DMS114 treated with DMSO at 0.1 percent for 48 hours (cell line): ENCODE data around the gene CCBE1.

ENCODE experiments used
- DNase-seq: peaks from one replicate; lab custom pipeline; 2025; ENCODE audit not compliant: unreplicated experiment; lab: John Stamatoyannopoulos, UW

The CCBE1 gene

DNA sequence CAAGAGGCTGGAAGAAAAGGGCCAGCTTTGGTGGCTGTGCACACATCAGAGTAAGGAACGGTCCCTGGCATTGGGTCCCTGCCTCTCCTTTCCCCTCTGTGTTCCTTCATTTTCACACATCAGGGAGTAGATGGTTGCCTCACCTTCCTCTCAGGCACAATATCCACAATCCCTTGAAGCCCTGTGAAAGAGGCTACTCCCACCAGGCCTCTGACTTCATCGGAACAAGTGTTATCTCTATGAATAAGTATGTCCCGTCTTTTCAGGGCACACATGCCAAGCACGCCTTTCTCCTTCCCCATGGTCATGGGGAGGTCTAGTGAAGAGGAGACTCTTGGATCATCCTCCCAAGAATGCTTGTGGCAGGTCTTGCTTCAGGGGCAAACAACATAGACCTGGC lies 277.0 kb downstream of the CCBE1 start:
- no peak for DNase-seq

GRCh38 chr18:59419386-59419785 lies 277.8 kb downstream of the CCBE1 start:
- DNase-seq: no peak

DNA sequence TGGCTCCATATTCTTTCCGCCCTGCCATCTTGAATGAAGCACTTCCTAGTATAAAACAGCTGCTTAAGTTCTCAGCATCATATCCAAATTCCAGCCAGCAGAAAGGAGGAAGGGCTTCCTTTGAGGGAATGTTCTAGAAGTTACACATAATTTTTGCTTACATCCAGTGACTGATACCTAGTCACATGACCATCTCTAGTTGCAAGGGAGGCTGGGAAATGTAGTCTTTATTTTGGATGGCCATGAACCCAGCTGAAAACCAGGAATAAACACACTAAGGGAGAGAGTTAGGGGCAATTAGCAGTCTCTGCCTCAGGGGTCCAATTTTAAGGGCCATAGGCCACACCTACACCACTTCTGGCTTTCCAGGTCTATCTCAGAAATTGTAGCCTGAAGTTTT lies 280.4 kb downstream of the CCBE1 start:
- no peak for DNase-seq

DNA sequence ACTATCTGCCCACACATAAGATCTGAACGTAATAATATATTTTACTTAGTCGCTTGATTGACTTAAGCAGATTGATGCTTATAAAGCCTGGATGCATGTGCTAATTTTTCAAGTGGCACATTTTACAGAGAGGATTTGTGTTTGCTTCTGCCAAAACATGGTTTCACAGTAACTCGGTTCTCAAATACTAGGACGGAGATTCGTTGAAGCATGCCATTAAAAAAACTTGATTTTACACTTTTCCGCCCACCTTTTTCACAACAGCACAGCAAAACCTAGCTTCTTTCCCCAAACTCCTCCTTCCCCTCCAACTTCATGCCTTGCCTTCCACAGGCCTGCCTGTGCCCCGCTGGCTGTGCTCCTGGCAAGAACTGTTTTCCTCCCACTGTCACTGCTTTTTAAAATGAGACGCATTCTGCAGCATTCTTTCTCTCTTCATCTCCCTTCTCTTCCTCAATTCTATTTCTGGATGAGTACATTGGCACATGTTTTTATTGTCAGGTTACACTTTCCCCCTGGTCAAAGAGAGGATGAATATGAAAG lies 283.0 kb downstream of the CCBE1 start:
- no peak for DNase-seq

GRCh38 chr18:59402432-59403090 lies 294.7 kb downstream of the CCBE1 start:
- peak; percentile 48 for DNase-seq

DNA sequence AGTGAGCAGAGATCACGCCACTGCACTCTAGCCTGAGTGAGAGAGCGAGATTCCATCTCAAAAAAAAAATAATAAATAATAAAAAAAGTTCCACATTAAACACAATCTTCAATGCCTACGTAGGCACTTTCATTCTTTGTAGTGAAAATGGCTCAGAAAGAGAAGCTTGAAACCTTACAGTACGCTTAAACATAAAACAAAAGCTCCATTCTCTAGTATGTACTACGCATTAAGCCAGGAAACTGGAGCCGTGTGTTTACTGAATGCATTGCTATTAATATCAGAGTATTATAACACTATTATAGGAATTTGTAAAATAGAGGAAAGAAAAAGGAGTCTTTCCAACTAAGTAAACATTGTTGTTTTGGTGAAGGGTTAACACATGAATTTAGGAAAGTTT lies 296.8 kb downstream of the CCBE1 start:
- no peak for DNase-seq

DNA sequence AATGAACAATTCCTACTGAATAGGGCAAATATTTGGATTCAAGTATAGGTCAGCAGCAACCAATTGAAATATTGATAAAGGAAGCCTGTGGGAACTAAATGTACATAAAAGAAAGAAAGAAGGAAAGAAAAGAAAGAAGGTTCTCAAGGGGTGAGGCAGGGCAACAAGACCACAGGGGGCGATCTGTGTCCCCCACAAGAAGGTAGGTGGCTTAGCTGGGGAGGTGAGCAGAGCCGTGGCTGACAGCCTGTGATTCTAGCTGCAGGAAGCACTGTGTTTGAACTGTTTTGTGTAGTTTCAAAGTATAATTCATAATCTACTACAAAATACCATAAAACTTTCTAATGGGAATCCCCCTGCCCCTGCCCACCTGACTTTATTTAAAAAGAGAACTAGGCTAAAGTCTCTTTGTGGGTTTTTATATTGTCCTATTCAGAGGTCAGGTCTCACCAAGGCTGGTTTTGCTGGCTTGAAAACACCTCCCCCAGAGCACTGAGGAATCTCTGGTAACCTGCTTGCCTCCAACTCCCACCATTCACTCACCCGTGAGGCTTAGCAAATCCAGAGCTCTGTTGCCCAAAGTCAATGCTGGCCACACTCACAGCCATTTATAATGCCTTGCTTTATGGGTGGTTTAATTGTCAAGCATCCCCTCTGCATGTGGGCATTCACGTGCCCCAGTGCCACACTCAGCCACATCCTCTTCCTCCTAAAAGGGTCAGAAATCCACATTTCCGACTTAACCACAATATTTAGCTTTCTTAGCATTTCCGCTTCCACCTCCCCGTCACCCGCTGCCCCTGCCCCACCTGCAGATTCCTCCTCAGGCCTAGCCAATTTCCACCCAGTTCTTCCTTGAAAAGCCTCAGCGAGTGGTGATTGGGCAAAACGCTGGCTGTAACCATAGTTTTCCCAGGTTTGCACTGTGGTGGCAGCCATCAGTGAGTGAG lies 301.7 kb downstream of the CCBE1 start:
- DNase-seq: no peak

DNA sequence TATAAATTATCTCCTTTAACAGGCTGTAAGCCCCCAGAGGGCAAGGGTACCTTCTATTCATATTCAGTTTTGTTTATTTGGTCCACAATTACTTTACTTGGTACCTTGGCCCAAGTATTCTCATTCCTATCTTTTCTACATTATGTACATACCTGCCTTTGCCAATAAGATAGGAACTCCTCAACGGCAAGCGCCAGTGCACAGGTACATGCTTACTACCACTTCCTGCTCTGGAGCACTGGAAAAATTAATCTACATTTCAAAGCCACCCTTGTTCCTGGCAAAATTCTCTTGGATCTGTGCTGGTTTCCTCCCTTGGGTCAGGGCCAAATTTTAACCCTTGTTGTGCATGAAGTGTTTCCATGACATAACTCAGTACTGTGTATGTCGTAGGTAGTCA lies 303.8 kb downstream of the CCBE1 start:
- DNase-seq: no peak

DNA sequence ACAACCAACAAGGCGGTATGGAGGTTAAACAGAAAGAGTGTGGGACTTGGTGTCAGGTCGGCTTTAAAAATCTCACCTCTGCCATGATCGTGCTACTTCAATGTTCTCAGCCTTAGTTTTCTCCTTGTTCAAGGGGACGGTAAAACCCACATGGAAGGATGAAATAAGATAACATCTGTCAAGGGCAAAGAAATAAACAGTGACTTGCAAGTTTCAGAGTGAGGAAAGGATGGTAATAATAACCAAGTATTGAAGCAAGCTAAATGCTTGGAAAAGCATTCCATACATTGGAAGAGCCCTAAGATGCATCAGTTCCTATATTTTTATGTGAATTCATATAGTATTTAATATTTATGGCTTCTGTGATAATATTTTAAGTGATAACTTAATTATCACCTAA lies 308.4 kb downstream of the CCBE1 start:
- DNase-seq: no peak

DNA sequence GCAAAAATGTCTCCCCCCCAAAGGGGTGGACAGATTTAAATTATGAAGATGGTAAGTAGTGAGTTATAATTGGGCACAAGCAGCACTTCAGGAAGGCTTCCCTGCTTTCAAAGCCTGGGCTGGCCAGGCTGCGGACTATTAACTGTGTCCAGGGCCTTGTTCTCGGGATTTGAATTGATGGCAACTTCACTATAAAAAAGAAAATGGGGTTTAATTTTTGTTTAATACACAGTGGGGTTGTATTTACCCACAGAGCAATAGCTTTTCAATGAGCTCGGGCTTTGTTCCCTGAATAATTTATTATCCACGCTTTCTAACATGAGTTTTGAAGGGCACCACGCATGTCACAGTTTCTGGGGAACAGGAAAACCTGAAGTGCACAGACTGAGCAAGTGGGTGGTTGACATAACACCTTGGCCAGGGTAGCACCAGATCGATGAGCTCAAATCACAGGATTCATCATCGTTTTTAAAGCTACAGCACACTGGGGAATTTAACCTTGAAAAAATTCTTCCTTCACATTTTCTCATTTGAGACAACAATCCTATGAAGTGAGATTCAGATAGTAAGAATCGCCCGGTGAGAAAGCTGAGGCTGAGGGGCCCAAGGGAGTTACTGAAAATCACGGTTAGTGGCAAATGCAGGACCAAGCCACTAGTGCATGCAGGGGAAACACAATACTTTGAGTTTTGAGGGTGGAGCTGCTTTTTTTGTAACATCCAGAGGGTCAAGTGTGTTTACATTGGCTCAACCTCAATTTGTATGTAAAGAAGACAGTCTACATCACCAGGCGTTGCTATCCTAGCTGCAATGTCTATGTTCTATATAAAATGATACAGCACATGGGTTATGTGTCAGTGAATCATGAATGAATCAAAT lies 309.3 kb downstream of the CCBE1 start:
- no peak for DNase-seq

DNA sequence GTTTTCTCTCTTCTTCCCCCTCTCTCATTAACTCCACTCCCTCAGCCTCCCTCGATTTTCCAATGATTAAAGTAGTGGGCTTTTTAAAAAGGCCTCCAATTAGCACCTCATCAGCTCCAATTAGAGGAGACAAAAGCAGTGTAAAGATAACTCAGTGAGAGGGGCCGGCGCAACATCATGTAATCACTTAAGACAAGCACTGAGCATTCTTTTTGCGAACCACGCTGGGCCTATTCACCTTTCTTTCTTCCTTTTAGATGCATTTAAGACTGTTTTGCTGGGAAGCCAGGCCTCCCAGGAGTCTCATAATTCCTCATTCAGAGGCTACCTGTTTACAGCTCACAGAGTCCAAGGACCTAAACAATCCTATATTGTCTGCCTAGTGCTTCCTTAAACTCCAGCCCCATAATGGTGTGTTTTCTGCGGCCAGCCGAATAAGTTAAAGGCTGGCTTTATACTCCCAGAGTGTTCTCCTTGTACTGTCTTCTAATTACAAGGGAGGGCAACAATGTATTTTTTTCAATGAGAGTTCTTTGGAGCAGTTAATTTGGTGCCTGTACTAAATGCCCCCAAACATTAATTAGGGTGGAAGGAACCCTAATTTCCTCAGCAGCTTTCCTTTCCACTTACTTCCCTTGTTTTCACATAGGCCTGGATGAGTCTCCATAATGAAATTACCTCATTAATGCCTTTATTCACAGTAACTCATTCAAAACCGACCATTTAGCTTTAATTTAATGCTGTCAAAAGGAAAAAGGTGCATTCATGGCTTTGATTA lies 310.1 kb downstream of the CCBE1 start:
- no peak for DNase-seq

DNA sequence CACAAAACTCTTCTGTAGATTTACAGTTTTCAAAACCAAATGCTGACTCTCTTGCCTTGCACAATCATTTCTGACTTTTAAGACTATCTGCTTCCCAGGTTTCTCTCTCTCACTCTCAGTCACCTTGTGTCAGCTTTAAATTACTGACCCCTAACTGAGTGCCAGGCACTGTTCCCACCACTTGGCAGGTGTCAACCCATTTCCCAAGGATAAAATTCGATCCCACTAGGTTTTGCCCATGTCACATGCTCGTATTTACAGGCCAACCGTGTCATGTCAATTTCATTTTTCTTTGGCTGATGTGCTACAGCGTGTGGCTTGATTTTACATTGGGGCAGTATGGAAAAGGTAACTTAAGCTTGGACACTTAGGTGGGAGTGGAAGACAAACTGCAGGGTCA lies 312.0 kb downstream of the CCBE1 start:
- no peak for DNase-seq

- no peak for DNase-seq
Measured at GRCh38 chr18:59383851-59384250, 313.4 kb downstream of the CCBE1 start.

GRCh38 chr18:59382383-59382782 lies 314.8 kb downstream of the CCBE1 start:
- no peak for DNase-seq

GRCh38 chr18:59381949-59382348 lies 315.3 kb downstream of the CCBE1 start:
- no peak for DNase-seq
